ENCODE results near the gene TTC7B. TPM values are rescaled to one million over a fixed set of nuclear protein-coding genes. Genes with fewer than 3 reads are reported as not detected.

TTC7B gene
- total and polyA plus RNA-seq, 2 of the 13 experiments (the other 11 are each of a cell fraction or from before 2014, with no cell fraction given) = 1.3 to 3.2 TPM

DNA sequence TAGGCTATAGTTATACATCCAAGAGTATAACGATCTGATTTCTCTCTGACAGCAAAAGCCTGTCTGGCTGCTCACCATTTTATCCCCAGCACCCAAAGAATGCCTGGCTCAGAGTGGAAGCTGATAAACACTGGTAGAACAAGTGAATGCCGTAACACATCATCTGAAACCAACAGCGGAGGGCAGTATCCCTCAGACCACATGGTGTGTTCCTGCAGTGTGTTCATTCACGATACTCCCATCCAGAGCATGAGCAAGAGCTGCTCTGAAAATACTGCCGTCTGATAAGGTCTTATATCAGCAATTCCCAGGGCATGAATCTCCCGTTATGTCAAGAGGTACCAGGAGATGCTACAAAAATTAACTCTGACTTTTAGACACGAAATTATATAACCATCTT, 95.9 kb downstream of the TTC7B start:
- BruUV-seq (replicated peaks) = no TSS peak
- no peak overlapping the region for H3K4me2 ChIP-seq (ENCODE audit: low read depth, low read length)
- no peak overlapping the region for H2AFZ ChIP-seq (ENCODE audit: low read length)
- H3K4me1 ChIP-seq (ENCODE audit: insufficient read depth, low read length) = no peaks in the 10 kb centered on the region
- 38% methylated on average over 5 of the region's 7 CpGs for WGBS (ENCODE audit: low lambda C conversion rate)
- intact Hi-C loops (cut with micrococcal nuclease; ENCODE audit: unreplicated experiment) (no loop called here), in situ Hi-C loops (cut with HindIII; ENCODE audit: extremely low pct_ligation_motif_present, low pct_unique_long_range_greater_than_20kb) (no loop called here)
- no peaks in the 10 kb centered on the region for H3K79me2 ChIP-seq (ENCODE audit: insufficient read depth, low read length)
- TF ChIP-seq ATM (IDR thresholded peaks at IDR 0.05; ENCODE audit: borderline replicate concordance) (no peak), CREB1 (IDR thresholded peaks at IDR 0.05) (no peak), CREB1 (CRISPR knock-in tag; IDR thresholded peaks at IDR 0.05) (no peak), ZNF329 (CRISPR knock-in tag; IDR thresholded peaks at IDR 0.05; ENCODE audit: low read depth) (no peak), ZFP41 (CRISPR knock-in tag; IDR thresholded peaks at IDR 0.05; ENCODE audit: borderline replicate concordance) (no peak), ZNF619 (CRISPR knock-in tag; IDR thresholded peaks at IDR 0.05) (no peak), NR2F2 (IDR thresholded peaks at IDR 0.05; ENCODE audit: borderline replicate concordance, low read depth) (no peak), REPIN1 (CRISPR knock-in tag; IDR thresholded peaks at IDR 0.05; ENCODE audit: borderline replicate concordance, low read depth) (no peak), HMG20B (CRISPR knock-in tag; conservative IDR thresholded peaks at IDR 0.05) (no peak), ETV6 (CRISPR knock-in tag; conservative IDR thresholded peaks at IDR 0.05) (no peak), ZNF501 (CRISPR knock-in tag; IDR thresholded peaks at IDR 0.05) (no peak), RFX1 (IDR thresholded peaks at IDR 0.05) (no peak)
- TF ChIP-seq, protein P1, sequence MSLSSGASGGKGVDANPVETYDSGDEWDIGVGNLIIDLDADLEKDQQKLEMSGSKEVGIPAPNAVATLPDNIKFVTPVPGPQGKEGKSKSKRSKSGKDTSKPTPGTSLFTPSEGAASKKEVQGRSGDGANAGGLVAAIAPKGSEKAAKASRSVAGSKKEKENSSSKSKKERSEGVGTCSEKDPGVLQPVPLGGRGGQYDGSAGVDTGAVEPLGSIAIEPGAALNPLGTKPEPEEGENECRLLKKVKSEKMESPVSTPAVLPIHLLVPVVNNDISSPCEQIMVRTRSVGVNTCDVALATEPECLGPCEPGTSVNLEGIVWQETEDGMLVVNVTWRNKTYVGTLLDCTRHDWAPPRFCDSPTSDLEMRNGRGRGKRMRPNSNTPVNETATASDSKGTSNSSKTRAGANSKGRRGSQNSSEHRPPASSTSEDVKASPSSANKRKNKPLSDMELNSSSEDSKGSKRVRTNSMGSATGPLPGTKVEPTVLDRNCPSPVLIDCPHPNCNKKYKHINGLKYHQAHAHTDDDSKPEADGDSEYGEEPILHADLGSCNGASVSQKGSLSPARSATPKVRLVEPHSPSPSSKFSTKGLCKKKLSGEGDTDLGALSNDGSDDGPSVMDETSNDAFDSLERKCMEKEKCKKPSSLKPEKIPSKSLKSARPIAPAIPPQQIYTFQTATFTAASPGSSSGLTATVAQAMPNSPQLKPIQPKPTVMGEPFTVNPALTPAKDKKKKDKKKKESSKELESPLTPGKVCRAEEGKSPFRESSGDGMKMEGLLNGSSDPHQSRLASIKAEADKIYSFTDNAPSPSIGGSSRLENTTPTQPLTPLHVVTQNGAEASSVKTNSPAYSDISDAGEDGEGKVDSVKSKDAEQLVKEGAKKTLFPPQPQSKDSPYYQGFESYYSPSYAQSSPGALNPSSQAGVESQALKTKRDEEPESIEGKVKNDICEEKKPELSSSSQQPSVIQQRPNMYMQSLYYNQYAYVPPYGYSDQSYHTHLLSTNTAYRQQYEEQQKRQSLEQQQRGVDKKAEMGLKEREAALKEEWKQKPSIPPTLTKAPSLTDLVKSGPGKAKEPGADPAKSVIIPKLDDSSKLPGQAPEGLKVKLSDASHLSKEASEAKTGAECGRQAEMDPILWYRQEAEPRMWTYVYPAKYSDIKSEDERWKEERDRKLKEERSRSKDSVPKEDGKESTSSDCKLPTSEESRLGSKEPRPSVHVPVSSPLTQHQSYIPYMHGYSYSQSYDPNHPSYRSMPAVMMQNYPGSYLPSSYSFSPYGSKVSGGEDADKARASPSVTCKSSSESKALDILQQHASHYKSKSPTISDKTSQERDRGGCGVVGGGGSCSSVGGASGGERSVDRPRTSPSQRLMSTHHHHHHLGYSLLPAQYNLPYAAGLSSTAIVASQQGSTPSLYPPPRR (CRISPR knock-in tag; IDR thresholded peaks at IDR 0.05; ENCODE audit: borderline replicate concordance) = no peak
- TF ChIP-seq, protein P2, sequence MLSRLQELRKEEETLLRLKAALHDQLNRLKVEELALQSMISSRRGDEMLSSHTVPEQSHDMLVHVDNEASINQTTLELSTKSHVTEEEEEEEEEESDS (CRISPR knock-in tag; IDR thresholded peaks at IDR 0.05; ENCODE audit: borderline replicate concordance) = no peak
- no peak overlapping the region for H3K4me3 ChIP-seq (replicated peaks in 1 of 3; ENCODE audit: insufficient read depth in 1 of 3, low read depth in 2 of 3, low read length in 3 of 3)
- POLR2A ChIA-PET = no interaction called here
- FAIRE-seq (no peak), ATAC-seq (no peak), DNase-seq (ENCODE audit: low spot score) (no peak)
- H4K20me1 ChIP-seq (ENCODE audit: insufficient read depth, low read length) = no peaks in the 10 kb centered on the region
- no peak overlapping the region for H3K27ac ChIP-seq (ENCODE audit: extremely low read length, insufficient read depth, low read length)
- H3K9ac ChIP-seq (ENCODE audit: insufficient read depth, low read depth, low read length) = no peak overlapping the region
- CTCF ChIA-PET (ENCODE audit: low intra/inter-chr PET ratio, low total read pairs) = no interaction called here
- H3K27me3 ChIP-seq (ENCODE audit: control insufficient read depth in 1 of 2, insufficient read depth in 2 of 2, low read length in 2 of 2) = no peaks in the 10 kb centered on the region
- H3K9me3 ChIP-seq (ENCODE audit: low read length) = no peaks in the 10 kb centered on the region
- H3K36me3 ChIP-seq (replicated peaks in 1 of 2; ENCODE audit: control insufficient read depth in 1 of 2, insufficient read depth in 2 of 2, low read length in 2 of 2) = no peaks in the 10 kb centered on the region
